Activated naive CD8-positive, alpha-beta T cell (primary cell): ENCODE data around the gene ACTR3C.
"Not testable (repeated sequence)": the region's sequence is repeated elsewhere in the genome, so short reads cannot be mapped to it uniquely, and the experiment has no call there.

Source experiments
- H3K27ac Mint-ChIP-seq: one replicate; pipeline ENCODE4 v1.8.0; 2021; ENCODE audit warnings: mixed read lengths
- H3K27me3 Mint-ChIP-seq: one replicate; pipeline ENCODE4 v1.8.0; 2021; ENCODE audit warnings: mixed read lengths
- H3K36me3 Mint-ChIP-seq: one replicate; pipeline ENCODE4 v1.8.0; 2021; ENCODE audit warnings: mixed read lengths
- H3K4me1 Mint-ChIP-seq: one replicate; pipeline ENCODE4 v1.8.0; 2021; ENCODE audit warnings: low read depth, mixed read lengths
- H3K4me3 Mint-ChIP-seq: one replicate; pipeline ENCODE4 v1.8.0; 2021; ENCODE audit warnings: mild to moderate bottlenecking, mixed read lengths
- H3K9me3 Mint-ChIP-seq: one replicate; pipeline ENCODE4 v1.8.0; 2021; ENCODE audit warnings: low read depth, mixed read lengths

The ACTR3C gene

GRCh38 chr7:150296802-150297201 is 26.5 kb downstream of the ACTR3C start:
- H3K4me3 Mint-ChIP-seq, result not testable (repeated sequence)

DNA sequence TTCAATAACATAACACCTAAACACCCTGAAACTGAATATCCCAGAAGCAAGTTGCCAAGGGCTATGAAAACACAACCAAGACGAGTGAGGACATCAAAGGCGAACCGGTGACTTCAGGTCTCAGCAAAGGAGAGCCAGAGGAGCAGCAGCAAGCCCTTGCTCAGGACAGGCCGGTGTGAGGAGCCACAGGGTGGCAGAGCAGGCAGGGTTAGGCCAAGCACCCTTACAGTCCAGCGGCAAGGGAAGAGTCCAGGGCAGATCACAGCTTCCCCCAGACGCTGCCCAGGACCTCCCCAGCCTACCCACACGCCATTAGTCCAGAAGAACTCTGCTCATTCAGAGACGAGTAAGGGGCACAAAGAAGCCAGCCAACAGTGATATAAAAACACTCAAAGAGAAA is 27.7 kb downstream of the ACTR3C start:
- not testable (repeated sequence) for H3K4me3 Mint-ChIP-seq, H3K27me3 Mint-ChIP-seq, H3K9me3 Mint-ChIP-seq, H3K27ac Mint-ChIP-seq, H3K36me3 Mint-ChIP-seq, H3K4me1 Mint-ChIP-seq

More at GRCh38 chr7:150296802-150297201, 26.5 kb downstream of the ACTR3C start:
- H3K27me3 Mint-ChIP-seq, H3K4me1 Mint-ChIP-seq, H3K36me3 Mint-ChIP-seq, H3K27ac Mint-ChIP-seq, H3K9me3 Mint-ChIP-seq: not testable (repeated sequence)

GRCh38 chr7:150295027-150295426 is 28.3 kb downstream of the ACTR3C start:
- not testable (repeated sequence) for H3K27me3 Mint-ChIP-seq

DNA sequence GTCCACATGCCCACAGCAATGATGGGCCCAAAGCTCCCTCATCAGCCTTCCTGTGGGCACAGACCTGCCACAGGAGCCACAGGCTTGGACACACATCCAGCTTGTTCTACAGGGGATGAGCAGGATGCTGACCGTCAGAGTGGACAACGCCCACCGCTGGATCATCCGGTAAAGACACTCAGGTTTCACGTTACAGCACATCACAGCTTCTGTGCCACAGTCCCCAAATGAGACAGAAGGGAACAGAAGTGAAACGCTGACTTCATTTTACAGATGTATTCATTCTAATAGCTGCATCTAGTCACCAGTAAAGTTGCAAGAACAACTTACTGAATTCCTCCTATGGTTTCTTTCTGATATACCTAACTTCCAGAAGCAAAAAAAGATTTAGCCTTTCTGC is 33.0 kb downstream of the ACTR3C start:
- H3K4me1 Mint-ChIP-seq, H3K27ac Mint-ChIP-seq, H3K4me3 Mint-ChIP-seq, H3K27me3 Mint-ChIP-seq, H3K36me3 Mint-ChIP-seq, H3K9me3 Mint-ChIP-seq: not testable (repeated sequence)

More at GRCh38 chr7:150295027-150295426, 28.3 kb downstream of the ACTR3C start:
- not testable (repeated sequence) for H3K9me3 Mint-ChIP-seq, H3K27ac Mint-ChIP-seq, H3K4me1 Mint-ChIP-seq, H3K36me3 Mint-ChIP-seq, H3K4me3 Mint-ChIP-seq

DNA sequence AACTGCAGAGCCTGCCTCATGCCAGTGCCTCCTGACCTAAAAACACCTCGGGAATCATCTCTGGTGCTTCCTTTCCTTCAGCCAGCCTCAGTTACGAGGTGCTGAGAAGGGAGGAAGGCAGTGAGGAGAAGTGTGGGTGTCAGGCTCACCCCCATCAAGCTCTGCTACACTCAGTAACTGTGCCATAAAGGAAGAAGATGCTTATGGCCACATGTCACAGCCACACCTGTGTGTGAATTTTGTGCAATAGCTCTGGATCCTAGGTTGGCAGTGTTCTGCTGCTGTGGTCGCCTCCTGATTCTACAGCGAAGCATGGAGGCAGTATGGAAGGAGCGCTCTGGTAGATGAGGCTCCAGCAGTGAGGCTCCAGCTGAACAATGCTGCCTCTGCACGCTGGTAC is 34.5 kb downstream of the ACTR3C start:
- H3K27me3 Mint-ChIP-seq, H3K4me1 Mint-ChIP-seq, H3K27ac Mint-ChIP-seq, H3K4me3 Mint-ChIP-seq, H3K36me3 Mint-ChIP-seq, H3K9me3 Mint-ChIP-seq: not testable (repeated sequence)

DNA sequence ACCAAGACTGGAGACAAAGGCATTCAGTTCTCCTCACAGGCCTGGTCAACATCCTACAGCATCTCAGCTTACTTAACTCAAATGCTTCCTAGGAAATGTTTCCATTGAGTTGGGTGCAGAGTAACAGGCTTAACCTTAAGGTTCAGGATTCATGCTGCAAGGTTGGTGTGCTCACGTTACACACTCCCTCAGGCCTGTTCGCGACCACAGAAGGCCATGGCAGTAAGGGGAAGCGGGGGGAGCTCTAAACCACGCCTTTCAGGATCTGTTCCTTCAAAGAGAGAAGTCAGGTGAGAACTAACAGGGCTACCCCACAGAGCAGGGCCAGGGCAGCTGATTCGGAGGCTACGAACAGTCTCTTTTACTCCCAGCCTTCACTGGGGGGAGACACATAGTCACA is 35.5 kb downstream of the ACTR3C start:
- not testable (repeated sequence) for H3K36me3 Mint-ChIP-seq, H3K4me3 Mint-ChIP-seq, H3K27ac Mint-ChIP-seq, H3K4me1 Mint-ChIP-seq, H3K9me3 Mint-ChIP-seq, H3K27me3 Mint-ChIP-seq

DNA sequence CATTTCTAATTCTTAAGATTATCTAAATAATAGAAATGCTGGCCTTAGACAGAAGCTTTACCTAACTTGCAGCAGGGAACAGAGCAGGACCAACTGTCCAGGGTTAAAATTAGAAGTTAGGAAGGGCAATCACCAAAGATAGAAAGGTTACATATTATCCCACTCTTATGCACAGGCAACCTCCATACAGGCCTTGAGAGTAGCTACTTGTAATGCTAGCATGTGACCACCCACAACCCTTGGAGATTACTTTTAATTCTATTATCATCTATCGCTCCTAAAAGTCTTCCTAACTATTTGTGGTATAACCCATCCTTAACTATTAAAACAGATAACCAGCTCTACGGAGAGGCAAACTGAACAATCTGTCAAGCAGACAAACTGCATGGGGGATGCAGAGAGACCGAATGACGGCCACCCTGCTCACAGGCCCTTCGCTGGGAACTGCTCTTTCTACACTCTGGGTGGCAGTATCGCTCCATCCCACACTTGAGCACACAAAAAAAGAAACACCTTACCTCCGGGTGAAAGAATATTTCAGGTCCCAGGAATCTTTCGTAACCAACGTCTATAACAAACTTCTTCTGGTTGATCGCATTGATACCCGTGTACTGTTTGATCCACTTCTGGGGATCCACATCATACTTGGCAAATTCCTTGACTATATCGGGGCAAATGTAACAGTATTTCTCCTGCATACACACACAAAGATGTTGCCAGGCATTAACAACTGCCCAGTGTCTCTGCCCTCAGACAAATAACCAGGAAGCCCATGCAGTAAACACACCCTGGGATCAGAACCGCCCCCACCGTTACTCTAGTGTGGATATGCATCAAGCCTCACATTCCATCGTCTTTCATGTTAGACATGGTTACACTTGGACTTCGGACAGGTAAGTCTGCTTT is 37.2 kb downstream of the ACTR3C start:
- H3K4me1 Mint-ChIP-seq, H3K27me3 Mint-ChIP-seq, H3K27ac Mint-ChIP-seq, H3K4me3 Mint-ChIP-seq, H3K36me3 Mint-ChIP-seq, H3K9me3 Mint-ChIP-seq: not testable (repeated sequence)

GRCh38 chr7:150283608-150284007 is 39.7 kb downstream of the ACTR3C start:
- H3K4me1 Mint-ChIP-seq, H3K27me3 Mint-ChIP-seq, H3K27ac Mint-ChIP-seq, H3K4me3 Mint-ChIP-seq, H3K9me3 Mint-ChIP-seq, H3K36me3 Mint-ChIP-seq: not testable (repeated sequence)

GRCh38 chr7:150283111-150283510 is 40.2 kb downstream of the ACTR3C start:
- not testable (repeated sequence) for H3K9me3 Mint-ChIP-seq, H3K4me1 Mint-ChIP-seq, H3K27ac Mint-ChIP-seq, H3K36me3 Mint-ChIP-seq, H3K4me3 Mint-ChIP-seq, H3K27me3 Mint-ChIP-seq

GRCh38 chr7:150281681-150282403 is 41.5 kb downstream of the ACTR3C start:
- H3K36me3 Mint-ChIP-seq, H3K27ac Mint-ChIP-seq, H3K4me3 Mint-ChIP-seq, H3K9me3 Mint-ChIP-seq, H3K4me1 Mint-ChIP-seq, H3K27me3 Mint-ChIP-seq: not testable (repeated sequence)

- not testable (repeated sequence) for H3K27ac Mint-ChIP-seq, H3K4me3 Mint-ChIP-seq, H3K36me3 Mint-ChIP-seq, H3K9me3 Mint-ChIP-seq, H3K4me1 Mint-ChIP-seq, H3K27me3 Mint-ChIP-seq
Measured at GRCh38 chr7:150278383-150278782, 45.0 kb downstream of the ACTR3C start.

- not testable (repeated sequence) for H3K36me3 Mint-ChIP-seq
Measured at GRCh38 chr7:150276132-150276695, 47.1 kb downstream of the ACTR3C start.

GRCh38 chr7:150271898-150272297 is 51.4 kb downstream of the ACTR3C start:
- not testable (repeated sequence) for H3K4me3 Mint-ChIP-seq, H3K9me3 Mint-ChIP-seq, H3K27me3 Mint-ChIP-seq, H3K4me1 Mint-ChIP-seq, H3K27ac Mint-ChIP-seq, H3K36me3 Mint-ChIP-seq

More at GRCh38 chr7:150276132-150276695, 47.1 kb downstream of the ACTR3C start:
- H3K4me3 Mint-ChIP-seq, H3K27ac Mint-ChIP-seq, H3K9me3 Mint-ChIP-seq, H3K4me1 Mint-ChIP-seq, H3K27me3 Mint-ChIP-seq: not testable (repeated sequence)

GRCh38 chr7:150270101-150270824 is 53.1 kb downstream of the ACTR3C start:
- not testable (repeated sequence) for H3K4me3 Mint-ChIP-seq, H3K27me3 Mint-ChIP-seq, H3K9me3 Mint-ChIP-seq, H3K4me1 Mint-ChIP-seq, H3K27ac Mint-ChIP-seq, H3K36me3 Mint-ChIP-seq

- not testable (repeated sequence) for H3K27me3 Mint-ChIP-seq, H3K9me3 Mint-ChIP-seq, H3K4me1 Mint-ChIP-seq, H3K27ac Mint-ChIP-seq, H3K4me3 Mint-ChIP-seq, H3K36me3 Mint-ChIP-seq
Measured at GRCh38 chr7:150268798-150269197, 54.5 kb downstream of the ACTR3C start.
